NOMO-1 treated with dmso at 0.1 percent for 144 hours (cell line): ENCODE results near the gene TDRD10.

Experiments used
- DNase-seq: peaks from one replicate; lab custom pipeline; 2025; ENCODE audit not compliant: unreplicated experiment; lab: John Stamatoyannopoulos, UW

The TDRD10 gene, protein sequence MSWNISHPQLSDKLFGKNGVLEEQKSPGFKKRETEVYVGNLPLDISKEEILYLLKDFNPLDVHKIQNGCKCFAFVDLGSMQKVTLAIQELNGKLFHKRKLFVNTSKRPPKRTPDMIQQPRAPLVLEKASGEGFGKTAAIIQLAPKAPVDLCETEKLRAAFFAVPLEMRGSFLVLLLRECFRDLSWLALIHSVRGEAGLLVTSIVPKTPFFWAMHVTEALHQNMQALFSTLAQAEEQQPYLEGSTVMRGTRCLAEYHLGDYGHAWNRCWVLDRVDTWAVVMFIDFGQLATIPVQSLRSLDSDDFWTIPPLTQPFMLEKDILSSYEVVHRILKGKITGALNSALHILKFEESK

DNA sequence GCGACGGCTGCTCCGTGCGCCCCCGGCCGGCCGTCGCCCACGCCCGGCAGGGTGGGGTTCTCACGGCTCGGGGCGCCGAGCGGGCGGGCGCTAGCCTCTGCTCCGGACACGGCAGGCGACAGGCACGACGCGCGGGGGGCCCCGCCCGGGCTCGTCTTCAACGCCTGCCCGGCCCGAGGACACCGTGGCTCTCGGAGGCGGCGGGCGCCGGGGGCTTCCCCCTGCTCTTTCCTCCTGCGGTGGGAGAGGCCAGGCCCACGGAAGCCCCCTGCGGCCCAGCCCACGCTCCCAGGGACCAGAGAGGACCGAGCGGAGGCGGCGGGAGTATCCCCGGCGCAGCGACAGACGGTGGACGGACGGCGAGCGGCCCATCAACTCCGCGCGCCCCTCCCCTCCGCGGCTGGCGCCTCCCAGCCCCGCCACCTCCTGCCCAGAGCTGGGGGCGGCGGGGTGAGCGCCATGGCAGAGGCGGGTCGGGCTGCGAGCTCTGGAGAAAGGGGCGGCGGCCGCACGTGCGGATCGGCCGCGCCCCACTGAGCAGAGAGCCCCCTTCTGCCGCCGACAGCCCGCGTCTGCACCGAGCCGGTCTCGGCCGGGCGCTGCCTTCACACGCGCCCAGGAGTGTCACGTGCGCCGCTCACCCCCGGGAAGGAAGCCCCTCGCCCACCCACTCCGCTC, at the start of gene TDRD10, which contains the start of gene SHE:
Gene TDRD10, plus strand, starts transcription at position 154 of the 678 bp plus-strand sequence. CDS start 4,685 bp downstream, outside the sequence.
Gene SHE, minus strand, starts transcription at position 347 of the 678 bp plus-strand sequence. CDS start 386 bp downstream, outside the sequence.
- no peak for DNase-seq

DNA sequence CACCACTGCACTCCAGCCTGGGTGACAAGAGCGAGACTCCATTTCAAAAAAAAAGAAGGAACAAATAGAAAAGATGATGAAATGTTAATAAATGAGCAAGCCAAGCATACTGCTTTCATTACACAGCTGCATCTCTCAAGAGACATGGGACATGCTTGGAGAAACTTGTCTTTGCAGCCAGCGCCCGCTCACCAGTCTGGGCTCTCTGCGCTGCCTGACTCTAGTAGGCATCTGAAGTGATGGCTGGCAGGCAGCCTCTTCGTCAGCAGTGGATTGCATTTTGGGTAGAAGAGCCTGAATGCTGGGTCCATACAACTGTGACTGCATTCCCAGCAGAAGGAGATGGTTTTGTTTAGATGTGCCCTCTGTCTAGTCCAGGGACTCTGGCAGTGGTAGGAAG, 48.9 kb upstream of the TDRD10 start:
- DNase-seq = no peak

DNA sequence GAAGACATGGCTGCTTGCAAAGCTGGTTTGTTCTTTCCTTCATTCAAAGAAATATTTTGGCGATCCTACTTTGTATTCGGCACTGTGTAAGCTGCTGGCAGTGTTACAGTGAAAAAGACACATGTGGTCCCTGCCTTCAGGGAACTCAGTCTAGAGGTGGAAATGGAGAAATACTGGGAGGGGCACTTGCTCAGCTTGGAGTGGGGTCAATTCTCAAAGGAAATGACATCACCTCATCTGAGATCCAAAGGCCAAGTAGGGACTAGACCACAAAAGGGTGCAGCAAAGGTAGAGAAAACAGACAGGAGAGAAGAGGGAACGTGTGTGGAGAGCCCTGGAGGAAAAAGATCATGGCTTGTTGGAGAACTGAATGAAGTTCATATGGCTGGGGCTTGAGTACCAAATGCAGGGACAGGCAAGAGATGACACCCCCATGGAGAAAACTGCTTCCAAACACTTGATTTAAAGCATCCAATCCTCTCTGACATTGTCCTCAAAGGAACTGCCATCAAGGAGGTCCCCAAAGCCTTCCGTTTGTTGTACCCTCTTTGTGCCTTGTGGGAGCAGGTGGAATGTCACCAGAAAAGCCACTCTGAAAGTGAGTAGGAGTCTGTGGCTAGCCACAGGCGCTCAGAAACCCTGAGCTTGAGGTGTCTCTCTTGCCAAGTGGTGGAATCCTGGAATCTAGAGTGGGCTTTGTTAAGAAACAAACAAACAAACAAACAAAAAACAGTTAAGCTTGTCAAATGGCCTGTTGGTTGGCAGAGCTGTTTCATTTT, 48.3 kb upstream of the TDRD10 start:
- DNase-seq = no peak

DNA sequence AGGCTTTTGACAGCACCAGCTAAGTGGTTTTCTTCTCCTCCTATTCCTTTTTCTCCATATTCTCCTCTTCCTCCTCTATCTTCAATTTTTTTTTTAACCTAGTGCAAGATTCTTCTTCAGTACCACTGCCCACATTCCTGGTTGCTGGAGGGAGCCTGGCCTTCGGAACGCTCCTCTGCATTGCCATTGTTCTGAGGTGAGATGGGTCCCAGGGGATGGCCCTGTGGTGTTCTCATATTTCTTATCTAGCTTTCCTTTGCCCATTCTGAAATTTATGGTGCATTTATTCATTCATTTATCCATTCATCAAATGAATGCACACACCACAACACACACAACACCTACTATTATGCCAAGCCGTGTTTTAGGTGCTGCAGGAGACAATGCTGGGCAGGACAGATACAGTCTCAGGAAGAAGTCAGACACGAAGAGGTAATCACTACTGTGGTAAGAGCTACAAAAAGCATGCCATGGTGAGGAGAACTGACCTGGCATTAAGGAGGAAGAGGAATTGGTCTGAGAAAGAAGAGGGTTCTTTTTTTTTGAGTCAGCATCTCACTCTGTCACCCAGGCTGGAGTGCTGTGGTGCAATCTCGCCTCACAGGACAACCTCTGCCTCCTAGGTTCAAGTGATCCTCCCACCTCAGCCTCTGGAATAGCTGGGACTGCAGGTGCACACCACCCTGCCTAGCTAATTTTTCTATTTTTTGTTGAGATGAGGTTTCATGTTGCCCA, 47.5 kb upstream of the TDRD10 start:
- no peak for DNase-seq

DNA sequence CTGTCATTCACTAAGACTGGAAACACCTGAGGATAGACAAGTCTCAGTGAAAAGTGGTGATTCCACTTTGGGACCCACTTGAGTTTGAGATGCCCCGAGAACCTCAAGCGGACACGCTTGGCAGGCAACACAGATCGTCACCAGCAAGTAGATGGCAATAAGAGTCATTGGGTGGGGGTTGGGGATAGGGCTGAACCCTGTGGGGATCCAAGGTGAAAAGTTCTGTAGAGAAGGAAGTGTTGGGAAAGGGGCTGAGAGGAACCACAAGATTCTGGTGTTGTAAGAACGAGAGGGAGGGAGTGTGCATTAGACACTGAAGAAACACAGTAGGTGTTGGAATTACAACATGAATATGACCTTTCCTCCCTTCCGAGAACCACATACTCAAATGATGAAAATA, 45.4 kb upstream of the TDRD10 start:
- peak; percentile 64 for DNase-seq

DNA sequence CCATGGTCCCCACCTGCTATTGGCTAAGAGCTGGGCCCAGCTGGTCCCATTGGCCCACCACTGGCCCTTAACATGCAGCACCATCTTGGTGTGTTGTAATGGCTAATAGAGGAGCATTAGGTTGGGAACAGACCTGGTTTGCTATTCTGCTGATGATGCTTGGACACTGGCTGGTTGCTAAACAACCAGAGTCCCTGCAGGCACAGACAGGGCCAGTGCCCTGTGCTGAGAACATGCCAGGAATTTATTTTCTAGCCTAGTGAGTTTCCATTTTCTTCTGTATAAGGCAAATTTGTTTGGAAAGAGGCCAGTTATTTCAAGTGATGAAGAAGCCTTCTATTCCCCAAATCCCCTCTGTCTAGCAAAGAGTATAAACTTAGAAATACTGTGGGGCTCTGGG, 42.9 kb upstream of the TDRD10 start:
- no peak for DNase-seq

DNA sequence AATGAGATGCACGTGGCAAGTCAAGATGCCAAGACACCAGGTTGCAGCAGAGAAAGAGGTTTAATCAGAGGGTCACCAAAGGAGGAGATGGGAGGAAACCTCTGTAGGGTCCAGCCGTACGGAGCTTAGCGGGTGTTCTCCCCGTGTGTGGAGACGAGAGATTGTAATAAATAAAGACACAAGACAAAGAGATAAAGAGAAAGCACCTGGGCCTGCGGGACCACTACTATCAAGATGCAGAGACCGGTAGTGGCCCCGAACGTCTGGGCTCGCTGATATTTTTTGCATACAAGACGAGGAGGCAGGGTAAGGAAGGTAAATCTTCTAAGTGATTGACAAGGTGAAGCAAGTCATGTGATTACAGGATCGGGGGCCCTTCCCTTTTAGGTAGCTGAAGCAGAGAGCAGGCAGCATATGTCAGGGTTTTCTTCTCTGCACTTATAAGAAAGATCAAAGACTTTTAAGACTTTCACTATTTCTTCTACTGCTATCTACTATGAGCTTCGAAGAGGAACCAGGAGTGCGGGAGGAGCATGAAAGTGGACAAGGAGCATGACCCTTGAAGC, 41.2 kb upstream of the TDRD10 start:
- DNase-seq = no peak

DNA sequence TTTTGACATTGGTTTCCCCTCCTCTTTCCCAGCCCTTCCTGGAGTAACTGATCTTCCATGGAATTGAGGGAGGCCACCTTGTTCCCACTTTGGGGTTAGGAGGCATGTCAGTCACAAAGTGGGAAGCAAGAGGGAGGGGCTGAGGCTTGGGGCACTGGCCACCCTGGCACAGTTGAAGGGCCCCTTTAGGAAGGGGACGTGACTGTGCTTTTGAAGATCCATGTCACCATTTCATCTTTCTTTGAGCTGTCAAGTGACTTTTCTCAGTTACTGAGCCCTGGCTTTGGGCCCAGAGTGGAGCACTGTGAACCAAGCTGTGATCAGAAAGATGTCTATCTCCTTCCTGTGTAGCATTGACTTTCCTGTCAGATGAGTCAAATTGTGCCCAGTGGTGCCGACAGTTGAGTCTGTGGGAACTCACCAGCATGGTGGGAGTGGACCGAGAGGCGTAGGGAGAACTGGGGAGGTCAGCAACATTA, 38.5 kb upstream of the TDRD10 start:
- DNase-seq = no peak

DNA sequence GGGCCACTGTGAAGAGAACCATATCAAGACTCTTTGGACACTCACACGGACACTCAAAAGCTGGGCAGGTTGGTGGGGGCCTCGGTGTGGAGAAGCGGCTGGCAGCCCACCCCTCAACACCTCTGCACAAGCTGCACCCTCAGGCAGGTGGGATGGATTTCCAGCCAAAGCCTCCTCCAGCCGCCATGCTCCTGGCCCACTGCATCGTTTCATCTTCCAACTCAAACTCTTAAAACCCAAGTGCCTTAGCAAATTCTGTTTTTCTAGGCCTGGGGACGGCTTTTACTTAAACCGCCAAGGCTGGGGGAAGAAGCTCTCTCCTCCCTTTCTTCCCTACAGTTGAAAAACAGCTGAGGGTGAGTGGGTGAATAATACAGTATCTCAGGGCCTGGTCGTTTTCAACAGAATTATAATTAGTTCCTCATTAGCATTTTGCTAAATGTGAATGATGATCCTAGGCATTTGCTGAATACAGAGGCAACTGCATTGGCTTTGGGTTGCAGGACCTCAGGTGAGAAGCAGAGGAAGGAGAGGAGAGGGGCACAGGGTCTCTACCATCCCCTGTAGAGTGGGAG, 36.3 kb upstream of the TDRD10 start:
- no peak for DNase-seq

DNA sequence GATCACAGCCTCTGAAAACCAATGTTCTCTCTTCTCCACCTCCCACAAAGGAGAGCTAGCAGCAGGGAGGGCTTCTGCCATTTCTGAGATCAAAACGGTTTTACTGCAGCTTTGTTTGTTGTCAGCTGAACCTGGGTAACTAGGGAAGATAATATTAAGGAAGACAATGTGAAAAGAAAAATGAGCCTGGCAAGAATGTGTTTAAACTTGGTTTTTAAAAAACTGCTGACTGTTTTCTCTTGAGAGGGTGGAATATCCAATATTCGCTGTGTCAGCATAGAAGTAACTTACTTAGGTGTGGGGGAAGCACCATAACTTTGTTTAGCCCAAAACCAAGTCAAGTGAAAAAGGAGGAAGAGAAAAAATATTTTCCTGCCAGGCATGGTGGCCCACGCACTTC, 35.8 kb upstream of the TDRD10 start:
- DNase-seq = no peak

DNA sequence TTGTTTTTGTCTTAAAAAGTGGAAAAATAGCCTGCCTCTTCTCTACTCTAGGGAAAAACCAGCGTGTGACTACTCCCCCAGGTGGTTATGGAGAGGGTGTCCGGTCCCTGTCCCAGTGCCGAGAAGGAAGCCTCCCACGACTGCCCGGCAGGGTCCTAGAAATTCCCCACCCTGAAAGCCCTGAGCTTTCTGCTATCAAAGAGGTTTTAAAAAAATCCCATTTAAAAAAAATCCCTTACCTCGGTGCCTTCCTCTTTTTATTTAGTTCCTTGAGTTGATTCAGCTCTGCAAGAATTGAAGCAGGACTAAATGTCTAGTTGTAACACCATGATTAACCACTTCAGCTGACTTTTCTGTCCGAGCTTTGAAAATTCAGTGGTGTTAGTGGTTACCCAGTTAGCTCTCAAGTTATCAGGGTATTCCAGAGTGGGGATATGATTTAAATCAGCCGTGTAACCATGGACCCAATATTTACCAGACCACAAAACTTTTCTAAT, 35.0 kb upstream of the TDRD10 start:
- no peak for DNase-seq

DNA sequence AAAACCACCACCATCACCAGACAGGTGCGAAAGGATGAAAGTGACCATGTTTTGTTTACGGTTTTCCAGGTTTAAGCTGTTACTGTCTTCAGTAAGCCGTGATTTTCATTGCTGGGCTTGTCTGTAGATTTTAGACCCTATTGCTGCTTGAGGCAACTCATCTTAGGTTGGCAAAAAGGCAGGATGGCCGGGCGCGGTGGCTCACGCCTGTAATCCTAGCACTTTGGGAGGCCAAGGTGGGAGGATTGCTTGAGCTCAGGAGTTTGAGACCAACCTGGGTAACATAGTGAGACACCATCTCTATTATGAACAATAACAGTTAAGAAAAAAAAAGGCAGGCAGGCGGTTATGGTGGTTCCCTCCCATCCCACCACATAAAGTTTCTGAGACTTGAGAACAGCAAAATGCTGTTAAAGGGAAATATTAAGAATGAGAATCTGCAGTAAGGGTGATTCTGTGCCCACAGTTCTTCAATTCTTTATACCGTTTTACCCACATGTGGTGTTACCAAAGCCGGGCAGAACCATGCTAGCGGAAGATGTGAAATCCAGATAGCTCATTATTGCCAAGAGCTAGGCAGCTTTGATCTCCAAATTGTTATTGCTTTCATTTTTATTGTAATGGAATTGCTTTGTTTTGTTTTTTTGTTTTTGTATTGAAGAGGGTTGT, 34.5 kb upstream of the TDRD10 start:
- no peak for DNase-seq

DNA sequence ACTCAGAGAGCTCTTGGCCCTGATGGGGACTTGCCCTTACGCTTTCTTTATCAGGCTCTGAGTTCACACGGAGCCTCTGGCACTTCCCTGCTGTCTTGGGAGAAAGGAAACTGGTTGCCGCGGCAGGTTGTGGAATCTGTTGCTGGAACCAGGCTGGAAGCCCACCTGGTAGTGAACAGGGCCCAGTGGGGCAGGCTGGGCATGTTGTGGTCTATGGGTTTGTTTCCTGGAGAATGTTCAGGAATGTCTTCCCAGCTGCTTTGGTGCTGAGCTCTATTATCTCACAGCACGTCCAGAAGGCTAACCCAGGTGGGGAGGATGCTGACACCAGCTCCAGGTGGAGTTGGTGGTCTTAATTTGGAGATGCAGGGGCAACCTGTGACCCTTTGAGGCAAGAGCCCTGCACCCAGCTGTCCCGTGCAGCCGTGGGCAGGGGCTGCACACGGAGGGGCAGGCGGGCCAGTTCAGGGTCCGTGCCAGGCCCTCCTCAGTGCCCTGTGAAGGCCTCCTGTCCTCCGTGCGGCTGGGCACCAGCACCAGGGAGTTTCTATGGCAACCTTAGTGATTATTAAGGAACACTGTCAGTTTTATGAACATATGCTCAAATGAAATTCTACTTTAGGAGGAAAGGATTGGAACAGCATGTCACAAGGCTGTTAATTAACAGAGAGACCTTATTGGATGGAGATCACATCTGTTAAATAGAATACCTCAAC, 33.3 kb upstream of the TDRD10 start:
- no peak for DNase-seq

DNA sequence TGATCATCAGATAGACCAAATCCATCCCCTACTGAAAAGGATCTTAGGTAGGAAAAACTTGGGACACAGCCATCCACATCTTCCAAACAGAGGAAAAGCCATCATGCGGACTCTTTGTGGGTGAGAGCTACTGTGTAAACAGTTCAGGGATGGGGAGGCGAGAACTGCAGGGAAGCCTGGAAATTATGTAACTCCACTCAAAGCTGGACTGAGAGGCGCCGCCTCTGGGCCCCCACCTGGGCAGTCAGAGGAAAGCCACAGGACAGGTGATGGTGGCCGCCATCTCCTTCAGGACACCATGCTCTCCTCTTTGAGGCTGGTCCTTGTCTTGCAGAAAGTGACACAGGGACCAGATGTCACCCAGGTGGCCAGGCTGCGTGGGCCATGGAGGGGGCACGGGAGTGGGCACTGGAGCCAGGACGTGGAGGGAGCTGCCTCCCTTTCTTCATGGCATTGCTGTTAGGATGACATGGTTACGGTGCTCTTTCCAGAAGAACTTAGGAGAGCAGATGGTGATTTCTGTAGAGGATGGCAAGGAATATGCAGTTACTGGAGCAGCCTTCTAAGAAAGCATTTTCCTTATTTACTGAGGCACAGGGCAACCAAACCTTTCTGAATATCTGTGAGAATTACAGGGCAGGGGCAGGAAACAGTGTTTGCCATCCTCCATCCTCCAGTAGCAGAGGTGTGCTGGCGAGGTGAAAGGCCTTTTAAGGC, 32.0 kb upstream of the TDRD10 start:
- DNase-seq = no peak

DNA sequence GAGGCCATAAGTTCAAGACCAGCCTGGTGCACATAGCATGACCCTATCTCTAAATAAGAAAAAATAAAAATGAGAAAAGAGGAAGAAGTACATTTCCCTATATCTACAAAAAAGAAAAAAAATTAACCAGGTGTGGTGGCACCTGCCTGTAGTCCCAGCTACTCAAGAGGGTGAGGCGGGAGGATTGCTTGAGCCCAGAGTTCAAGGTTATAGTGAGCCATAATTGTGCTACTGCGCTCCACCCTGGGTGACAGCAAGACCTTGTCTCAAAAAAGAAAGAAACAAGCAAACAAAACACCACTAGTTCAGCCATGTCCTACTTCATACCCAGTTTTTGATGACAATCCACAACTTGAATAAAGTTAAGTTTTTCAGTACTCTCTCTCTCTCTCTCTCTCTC, 30.7 kb upstream of the TDRD10 start:
- no peak for DNase-seq

DNA sequence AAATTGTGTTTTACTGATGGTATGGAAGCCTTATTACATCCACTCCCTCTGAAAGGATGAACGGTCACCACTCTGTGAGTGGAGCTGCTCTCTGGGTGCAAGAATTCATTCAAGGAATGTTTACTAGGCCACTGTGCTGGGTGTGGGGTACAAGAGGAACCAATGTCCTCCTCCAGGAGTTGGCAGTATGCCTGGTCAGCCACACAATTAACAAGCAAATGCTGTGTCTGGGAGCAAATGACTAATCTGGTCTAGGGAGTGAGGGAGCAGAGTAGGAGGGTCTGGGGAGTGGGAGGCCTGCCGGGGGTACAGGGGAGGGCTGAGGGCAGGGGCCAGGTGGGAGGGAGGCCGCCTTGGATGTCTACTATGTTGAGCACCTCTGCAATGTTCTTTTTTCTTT, 27.2 kb upstream of the TDRD10 start:
- DNase-seq = no peak

DNA sequence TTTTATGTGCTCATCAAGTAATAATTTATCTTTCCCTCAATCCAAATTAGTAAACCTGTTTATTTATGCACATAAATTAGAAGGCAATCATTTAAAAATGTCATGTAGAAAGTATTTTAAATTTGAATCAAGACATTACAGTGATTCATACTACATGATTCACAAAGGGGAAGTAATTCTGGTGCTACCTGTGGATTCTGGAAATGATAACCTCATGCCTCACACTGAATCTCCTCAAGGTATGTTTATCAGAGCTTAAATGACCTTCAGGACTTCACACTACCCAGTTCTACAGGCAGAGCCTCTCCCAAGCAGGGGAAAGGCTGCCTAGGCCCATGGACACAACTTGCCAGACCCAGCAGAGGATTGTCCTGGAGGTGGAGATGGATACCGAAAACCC, 25.2 kb upstream of the TDRD10 start:
- DNase-seq = no peak

DNA sequence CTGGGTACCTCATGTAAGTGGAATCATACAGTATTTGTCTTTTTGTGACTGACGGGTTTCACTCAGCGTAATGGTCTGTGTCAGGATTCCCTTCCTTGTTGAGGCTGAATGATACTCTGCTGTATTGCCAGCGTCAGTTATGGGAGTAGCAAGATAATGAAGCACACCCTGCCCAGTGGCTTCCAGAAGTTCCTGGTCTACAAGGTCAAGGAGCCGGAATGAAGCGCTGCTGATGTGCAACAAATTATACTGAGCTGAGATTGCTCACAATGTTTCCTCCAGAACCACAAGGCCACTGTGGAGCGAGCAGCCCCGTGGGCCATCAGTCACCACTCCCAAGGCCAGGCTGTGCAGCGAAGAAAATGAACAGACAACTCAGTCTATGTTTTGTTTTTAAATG, 24.0 kb upstream of the TDRD10 start:
- no peak for DNase-seq
